Left lung (tissue), 10 donors: ENCODE data around the gene FAM107B. TPM values are rescaled to one million over a fixed set of nuclear protein-coding genes. Genes with fewer than 3 reads are reported as not detected.
A peak's percentile ranks its signal among the peaks of the same experiment; 100 is the strongest.

Source experiments
- ATAC-seq: fragments of 200-7000 bp; cut with Tn5 transposase; one replicate; pipeline ENCODE4 v1.9.1; 2020; ENCODE audit warnings: moderate library complexity
- DNase-seq, 4 donors: peaks; one replicate each; pipeline ENCODE4 v3.0.0-alpha.2; 2013 to 2020
- H3K27ac ChIP-seq, 2 donors: fragments of 200-600 bp; sonication (generic) in 1 of 2; one replicate each; pipeline versions ENCODE4 v1.5.0 to v1.8.0; 2020 to 2021
- H3K27me3 ChIP-seq, 2 donors: fragments of 200-600 bp; sonication (generic) in 1 of 2; one replicate each; pipeline versions ENCODE4 v1.5.0 to v1.8.0; 2020 to 2021
- H3K36me3 ChIP-seq, 2 donors: fragments of 200-600 bp; sonication (generic) in 1 of 2; one replicate each; pipeline versions ENCODE4 v1.5.0 to v1.8.0; 2020 to 2021
- H3K4me1 ChIP-seq, 2 donors: fragments of 200-600 bp; one replicate each; pipeline ENCODE4 v1.8.0; 2021
- H3K4me3 ChIP-seq, 2 donors: fragments of 200-600 bp; sonication (generic) in 1 of 2; one replicate each; pipeline versions ENCODE4 v1.5.0 to v1.8.0; 2020 to 2021; ENCODE audit warnings: mild to moderate bottlenecking in 1 of 2
- H3K9me3 ChIP-seq, 2 donors: fragments of 200-600 bp; sonication (generic) in 1 of 2; one replicate each; pipeline versions ENCODE4 v1.5.0 to v1.8.0; 2020 to 2021
- CTCF ChIP-seq, 2 donors: fragments of 200-600 bp; sonication (generic) in 1 of 2; IDR thresholded peaks; one replicate each; pipeline versions ENCODE4 v1.5.0 to v1.8.0; 2021; ENCODE audit warnings: antibody characterized with exemption in 2 of 2
- intact Hi-C, 2 donors: fragments of 100-400 bp; cut with DNase I; formaldehyde crosslinking; loops; one replicate each; pipeline versions ENCODE4 v1.11.2 to v1.14.2; 2022
- polyA plus RNA-seq, 6 donors: library from polyadenylated mRNA; unstranded; fragments of 120-200 nt; gene quantifications; one replicate each; pipeline ENCODE4 v1.2.1, GENCODE V29; 2013; ENCODE audit not compliant: insufficient read length in 6 of 6
- total RNA-seq, 2 donors: library from RNA; stranded (reverse); fragmentation: NEBNext Ultra II Directional; extraction: Animal tissue kit (Norgen Biotek cat#: 25700); gene quantifications; one replicate each; pipeline ENCODE4 v1.2.1, GENCODE V29; 2021
- donor health status: DM: no; HTN: yes; CAD: no.
- donor health status: DM: no; HTN: no; CAD: no.

The FAM107B gene
- total and polyA plus RNA-seq, 8 donors, result 66.2 to 93.6 (median 83.0) TPM

GRCh38 chr10:14617852-14618251 is 156.8 kb downstream of the FAM107B start:
- H3K4me3 ChIP-seq, result no peak overlapping the region
- ATAC-seq, result peak; percentile 75
- no peak for DNase-seq
- TF ChIP-seq CTCF (IDR thresholded peaks at IDR 0.05), result peak in 1 of 2 donors; percentile 28
- peaks cover 0 to 40% of the 10 kb centered on the region in 2 donors for H3K4me1 ChIP-seq
- no peaks in the 10 kb centered on the region for H3K27me3 ChIP-seq
- intact Hi-C loops, result no loop called here
- H3K36me3 ChIP-seq, result no peaks in the 10 kb centered on the region
- H3K27ac ChIP-seq, result peak overlapping the region in 1 of 2 donors; percentile 72
- H3K9me3 ChIP-seq, result no peaks in the 10 kb centered on the region

GRCh38 chr10:14616955-14617730 is 157.6 kb downstream of the FAM107B start:
- Histone ChIP-seq H3K27me3 (no peaks in the 10 kb centered on the region), H3K27ac (peak overlapping the region in 1 of 2 donors; percentile 72), H3K4me1 (peaks cover 0 to 43% of the 10 kb centered on the region in 2 donors), H3K9me3 (no peaks in the 10 kb centered on the region), H3K4me3 (no peak overlapping the region), H3K36me3 (no peaks in the 10 kb centered on the region)
- DNase-seq, result no peak
- intact Hi-C loops, result no loop called here
- peak; percentile 14 for ATAC-seq
- TF ChIP-seq CTCF (IDR thresholded peaks at IDR 0.05), result no peak

- no peak for TF ChIP-seq CTCF (IDR thresholded peaks at IDR 0.05)
- H3K27me3 ChIP-seq, result no peaks in the 10 kb centered on the region
- ATAC-seq (no peak), DNase-seq (no peak)
- intact Hi-C loops, result no loop called here
- H3K36me3 ChIP-seq, result no peaks in the 10 kb centered on the region
- no peak overlapping the region for H3K4me3 ChIP-seq
- H3K27ac ChIP-seq, result peak overlapping the region in 1 of 2 donors; percentile 72
- H3K4me1 ChIP-seq, result peaks cover 0 to 40% of the 10 kb centered on the region in 2 donors
- H3K9me3 ChIP-seq, result no peaks in the 10 kb centered on the region
Observed at GRCh38 chr10:14616465-14616864, 158.2 kb downstream of the FAM107B start.

- Histone ChIP-seq H3K27ac (peak overlapping the region in 1 of 2 donors; percentile 9), H3K9me3 (no peaks in the 10 kb centered on the region), H3K4me3 (no peak overlapping the region), H3K36me3 (no peaks in the 10 kb centered on the region), H3K27me3 (no peaks in the 10 kb centered on the region), H3K4me1 (peaks cover 0 to 59% of the 10 kb centered on the region in 2 donors)
- TF ChIP-seq CTCF (IDR thresholded peaks at IDR 0.05), result no peak
- ATAC-seq, result no peak
- intact Hi-C loops, result no loop called here
- DNase-seq, result no peak
Observed at GRCh38 chr10:14613588-14613920, 161.1 kb downstream of the FAM107B start.

GRCh38 chr10:14612873-14613587 is 161.7 kb downstream of the FAM107B start:
- intact Hi-C loops, result no loop called here
- Histone ChIP-seq H3K27ac (peak overlapping the region in 1 of 2 donors; percentile 9), H3K4me3 (no peak overlapping the region), H3K27me3 (no peaks in the 10 kb centered on the region), H3K36me3 (no peaks in the 10 kb centered on the region), H3K9me3 (no peaks in the 10 kb centered on the region), H3K4me1 (peaks cover 0 to 59% of the 10 kb centered on the region in 2 donors)
- TF ChIP-seq CTCF (IDR thresholded peaks at IDR 0.05), result no peak
- DNase-seq (no peak), ATAC-seq (no peak)
